HCT116 (cell line): ENCODE data around the gene TMTC1. TPM values are rescaled to one million over a fixed set of nuclear protein-coding genes. Genes with fewer than 3 reads are reported as not detected.

ENCODE experiments used
- ATAC-seq: fragments of 200-7000 bp; cut with Tn5 transposase; 2 replicates; pipeline ENCODE4 v1.9.1; 2020; ENCODE audit warnings: mild to moderate bottlenecking, moderate library complexity
- BruUV-seq: library from RNA; stranded (reverse); fragments of 400-500 nt; replicated peaks from 2 replicates; lab custom pipeline; 2021; lab: Mats Ljungman, UMichigan
- CTCF ChIA-PET: fragments of 300-600 bp; sonication (Branson Sonifier 250); formaldehyde crosslinking; loops from one replicate; lab custom pipeline; 2021; ENCODE audit warnings: antibody characterized with exemption; lab: Charles Lee
- POLR2A ChIA-PET: fragments of 300-600, 350-600 bp; sonication (Branson Sonifier 250); formaldehyde crosslinking; loops from one replicate; lab custom pipeline; 2021; ENCODE audit warnings: antibody characterized with exemption; lab: Charles Lee
- RAD21 ChIA-PET, 2 experiments: fragments of 300-600 bp; sonication (Branson Sonifier 250); formaldehyde crosslinking; loops; one replicate each; lab custom pipeline; 2023; ENCODE audit warnings: low total read pairs in 2 of 2; ENCODE audit not compliant: uncharacterized antibody in 2 of 2, unreplicated experiment in 2 of 2, low non-redundant PET in 1 of 2; lab: Charles Lee
- DNase-seq: peaks from one replicate; pipeline ENCODE4 v3.0.0-alpha.2; 2010; ENCODE audit warnings: low read depth, low spot score
- H2AFZ ChIP-seq: fragments of 200-600 bp; shearing (Covaris generic), sonication (generic); 2 replicates; pipeline ENCODE4 v1.6.1; 2017; ENCODE audit warnings: low read depth, mixed run types, mixed read lengths, antibody characterized with exemption, low read length; ENCODE audit not compliant: poor library complexity, severe bottlenecking
- H3K27ac ChIP-seq: 2 replicates; pipeline ENCODE4 v1.5.1; 2012; ENCODE audit warnings: low read depth, low read length
- H3K27me3 ChIP-seq: fragments of 200-600 bp; sonication (generic); 2 replicates; pipeline ENCODE4 v1.6.1; 2016; ENCODE audit warnings: mixed run types, low read length, mixed read lengths; ENCODE audit not compliant: insufficient read depth
- H3K36me3 ChIP-seq, 2 experiments: fragments of 200-500 bp in 1 of 2; fragments of 200-600 bp in 1 of 2; sonication (Bioruptor generic) in 1 of 2; sonication (generic) in 1 of 2; 2 replicates each; pipeline versions ENCODE4 v1.5.1 to v1.6.1; 2014 to 2016; ENCODE audit warnings: low read length in 2 of 2, inconsistent platforms in 1 of 2, mixed read lengths in 1 of 2, mixed run types in 1 of 2; ENCODE audit not compliant: insufficient read depth in 2 of 2, control insufficient read depth in 1 of 2
- H3K4me1 ChIP-seq, 2 experiments: fragments of 200-600 bp in 1 of 2; sonication (generic) in 1 of 2; 2 replicates each; pipeline versions ENCODE4 v1.5.1 to v1.6.1; 2012 to 2017; ENCODE audit warnings: low read length in 2 of 2, inconsistent platforms in 1 of 2, mild to moderate bottlenecking in 1 of 2, mixed read lengths in 1 of 2, mixed run types in 1 of 2, moderate library complexity in 1 of 2; ENCODE audit not compliant: insufficient read depth in 2 of 2, control insufficient read depth in 1 of 2
- H3K4me2 ChIP-seq: fragments of 200-600 bp; sonication (generic); 2 replicates; pipeline ENCODE4 v1.6.1; 2017; ENCODE audit warnings: mixed run types, low read length, mixed read lengths
- H3K4me3 ChIP-seq, 2 experiments: fragments of 200-600 bp in 1 of 2; sonication (generic) in 1 of 2; replicated peaks in 1 of 2; 2 replicates each; pipeline ENCODE4 v1.5.1; 2011 to 2016; ENCODE audit warnings: low read length in 2 of 2, control low read depth in 1 of 2, low read depth in 1 of 2, mild to moderate bottlenecking in 1 of 2, mixed read lengths in 1 of 2, mixed run types in 1 of 2
- H3K79me2 ChIP-seq: fragments of 200-600 bp; sonication (generic); 2 replicates; pipeline ENCODE4 v1.6.1; 2017; ENCODE audit warnings: mild to moderate bottlenecking, mixed run types, low read length, moderate library complexity, mixed read lengths; ENCODE audit not compliant: insufficient read depth
- H3K9ac ChIP-seq: fragments of 200-600 bp; sonication (generic); 2 replicates; pipeline ENCODE4 v1.6.1; 2016; ENCODE audit warnings: low read length, mixed read lengths
- H3K9me2 ChIP-seq: fragments of 200-600 bp; sonication (generic), shearing (Covaris generic); 2 replicates; pipeline ENCODE4 v1.6.1; 2017; ENCODE audit warnings: mixed run types, mild to moderate bottlenecking, moderate library complexity; ENCODE audit not compliant: insufficient read depth
- H3K9me3 ChIP-seq, 2 experiments: fragments of 200-500 bp in 1 of 2; fragments of 200-600 bp in 1 of 2; sonication (Bioruptor generic) in 1 of 2; sonication (generic) in 1 of 2; 2 replicates each; pipeline ENCODE4 v1.6.1; 2014 to 2017; ENCODE audit warnings: low read length in 2 of 2, mixed read lengths in 2 of 2, inconsistent platforms in 1 of 2, low read depth in 1 of 2, mild to moderate bottlenecking in 1 of 2, mixed run types in 1 of 2, moderate library complexity in 1 of 2; ENCODE audit not compliant: control insufficient read depth in 1 of 2, insufficient read depth in 1 of 2
- H4K20me1 ChIP-seq: fragments of 200-600 bp; sonication (generic), shearing (Covaris generic); 2 replicates; pipeline ENCODE4 v1.6.1; 2017; ENCODE audit warnings: mixed run types, mild to moderate bottlenecking, moderate library complexity; ENCODE audit not compliant: insufficient read depth
- EZH2phosphoT487 ChIP-seq: fragments of 200-600 bp; IDR thresholded peaks from 2 replicates; pipeline ENCODE4 v1.6.1; 2018; ENCODE audit warnings: antibody characterized with exemption, borderline replicate concordance
- JUND ChIP-seq: IDR thresholded peaks from 2 replicates; pipeline ENCODE4 v1.6.1; 2012
- RAD21 ChIP-seq: IDR thresholded peaks from 2 replicates; pipeline ENCODE4 v1.6.1; 2012; ENCODE audit warnings: low read depth, mild to moderate bottlenecking
- ZBTB33 ChIP-seq: IDR thresholded peaks from 2 replicates; pipeline ENCODE4 v1.6.1; 2011; ENCODE audit warnings: mild to moderate bottlenecking, low read length, moderate library complexity; ENCODE audit not compliant: insufficient replicate concordance; ENCODE audit errors: extremely low read depth
- ZNF274 ChIP-seq: fragments of 200-500 bp; sonication (Bioruptor generic); IDR thresholded peaks from 2 replicates; pipeline ENCODE4 v1.6.1; 2014; ENCODE audit warnings: mild to moderate bottlenecking, low read depth, low read length, inconsistent platforms
- intact Hi-C: fragments of 100-400 bp; cut with micrococcal nuclease; formaldehyde crosslinking; loops from 2 replicates; pipeline ENCODE4 v1.10.0; 2022
- total RNA-seq: library from RNA; stranded (reverse); gene quantifications from one replicate; pipeline ENCODE4 v1.2.1, GENCODE V29; 2021; ENCODE audit not compliant: unreplicated experiment
- TF ChIP-seq, protein P1 (sequence below): IDR thresholded peaks from 2 replicates; pipeline ENCODE4 v1.6.1; 2012
- TF ChIP-seq, protein P2 (sequence below), 3 experiments: fragments of 200-600 bp in 1 of 3; sonication (generic) in 1 of 3; IDR thresholded peaks in 2 of 3; conservative IDR thresholded peaks in 1 of 3; 2 replicates each; pipeline ENCODE4 v1.5.1; 2012 to 2017; ENCODE audit warnings: low read depth in 2 of 3, low read length in 2 of 3, antibody characterized with exemption in 1 of 3, borderline replicate concordance in 1 of 3, control low read depth in 1 of 3, mild to moderate bottlenecking in 1 of 3, mixed read lengths in 1 of 3, mixed run types in 1 of 3, moderate library complexity in 1 of 3; ENCODE audit not compliant: insufficient read depth in 1 of 3

The TMTC1 gene
- total RNA-seq, 1 experiment from 2014 or later: 2.0 TPM

GRCh38 chr12:29620030-29620429 lies 163.7 kb downstream of the TMTC1 start:
- RAD21 ChIA-PET: no interaction called here
- no peak for ATAC-seq
- Histone ChIP-seq H3K36me3 (no peaks in the 10 kb centered on the region), H2AFZ (no peak overlapping the region), H3K4me3 (no peak overlapping the region), H3K27ac (no peak overlapping the region), H3K9me3 (no peaks in the 10 kb centered on the region), H3K9ac (no peak overlapping the region), H3K4me1 (peaks cover 0 to 10% of the 10 kb centered on the region in 2 experiments; a peak in 1 of 4 replicates), H3K27me3 (no peaks in the 10 kb centered on the region), H3K79me2 (no peaks in the 10 kb centered on the region), H3K4me2 (no peak overlapping the region), H3K9me2 (no peaks in the 10 kb centered on the region), H4K20me1 (no peaks in the 10 kb centered on the region)
- POLR2A ChIA-PET: no interaction called here
- no TSS peak for BruUV-seq
- intact Hi-C loops: no loop called here
- TF ChIP-seq RAD21: no peak
- TF ChIP-seq, protein P1, sequence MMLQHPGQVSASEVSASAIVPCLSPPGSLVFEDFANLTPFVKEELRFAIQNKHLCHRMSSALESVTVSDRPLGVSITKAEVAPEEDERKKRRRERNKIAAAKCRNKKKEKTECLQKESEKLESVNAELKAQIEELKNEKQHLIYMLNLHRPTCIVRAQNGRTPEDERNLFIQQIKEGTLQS: no peak
- TF ChIP-seq EZH2phosphoT487: no peak
- no peak for TF ChIP-seq ZNF274
- no peak for TF ChIP-seq JUND
- TF ChIP-seq, protein P2, sequence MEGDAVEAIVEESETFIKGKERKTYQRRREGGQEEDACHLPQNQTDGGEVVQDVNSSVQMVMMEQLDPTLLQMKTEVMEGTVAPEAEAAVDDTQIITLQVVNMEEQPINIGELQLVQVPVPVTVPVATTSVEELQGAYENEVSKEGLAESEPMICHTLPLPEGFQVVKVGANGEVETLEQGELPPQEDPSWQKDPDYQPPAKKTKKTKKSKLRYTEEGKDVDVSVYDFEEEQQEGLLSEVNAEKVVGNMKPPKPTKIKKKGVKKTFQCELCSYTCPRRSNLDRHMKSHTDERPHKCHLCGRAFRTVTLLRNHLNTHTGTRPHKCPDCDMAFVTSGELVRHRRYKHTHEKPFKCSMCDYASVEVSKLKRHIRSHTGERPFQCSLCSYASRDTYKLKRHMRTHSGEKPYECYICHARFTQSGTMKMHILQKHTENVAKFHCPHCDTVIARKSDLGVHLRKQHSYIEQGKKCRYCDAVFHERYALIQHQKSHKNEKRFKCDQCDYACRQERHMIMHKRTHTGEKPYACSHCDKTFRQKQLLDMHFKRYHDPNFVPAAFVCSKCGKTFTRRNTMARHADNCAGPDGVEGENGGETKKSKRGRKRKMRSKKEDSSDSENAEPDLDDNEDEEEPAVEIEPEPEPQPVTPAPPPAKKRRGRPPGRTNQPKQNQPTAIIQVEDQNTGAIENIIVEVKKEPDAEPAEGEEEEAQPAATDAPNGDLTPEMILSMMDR (IDR thresholded peaks at IDR 0.05 in 2 of 3, conservative IDR thresholded peaks at IDR 0.05 in 1 of 3; ENCODE audit: borderline replicate concordance in 1 of 3, insufficient read depth in 1 of 3, low read depth in 2 of 3, low read length in 2 of 3): no peak
- TF ChIP-seq ZBTB33: no peak
- CTCF ChIA-PET: no interaction called here
- DNase-seq: no peak
